Measurements from ENCODE around the gene CHKB.
A peak's percentile ranks its signal among the peaks of the same experiment; 100 is the strongest.

DNA sequence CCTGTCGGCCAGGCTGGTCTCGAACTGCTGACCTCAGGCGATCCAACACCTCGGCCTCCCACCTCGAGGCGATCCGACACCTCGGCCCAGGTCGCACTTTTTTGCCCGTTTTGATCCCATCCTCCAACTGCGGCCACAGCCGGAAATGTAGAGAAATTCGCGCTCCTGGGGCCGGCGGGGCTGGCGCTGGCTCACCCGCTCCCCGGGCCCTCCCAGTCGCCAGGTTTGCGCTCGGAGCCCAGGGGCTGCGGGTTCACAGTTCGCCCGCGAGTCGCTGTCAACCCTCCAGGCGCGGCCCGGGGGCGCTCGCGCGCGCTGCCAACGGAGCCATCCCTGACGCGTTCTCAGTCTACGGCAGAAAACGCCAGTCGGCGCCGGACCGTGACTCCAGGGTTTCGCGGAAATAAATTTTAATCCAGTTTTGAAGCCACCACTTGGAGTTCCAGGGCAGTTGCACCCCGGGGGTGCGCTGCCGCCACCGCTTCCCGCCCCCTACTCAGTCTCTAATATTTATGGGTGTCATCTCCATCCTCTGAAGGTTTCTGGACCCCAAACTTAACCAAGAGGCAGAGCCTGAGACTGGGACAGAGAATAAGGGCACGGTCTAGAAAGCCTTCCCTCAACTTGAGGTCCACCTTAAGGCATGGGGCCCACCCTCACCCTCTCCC, 38.4 kb downstream of the CHKB start:
- TF ChIP-seq, protein P1, sequence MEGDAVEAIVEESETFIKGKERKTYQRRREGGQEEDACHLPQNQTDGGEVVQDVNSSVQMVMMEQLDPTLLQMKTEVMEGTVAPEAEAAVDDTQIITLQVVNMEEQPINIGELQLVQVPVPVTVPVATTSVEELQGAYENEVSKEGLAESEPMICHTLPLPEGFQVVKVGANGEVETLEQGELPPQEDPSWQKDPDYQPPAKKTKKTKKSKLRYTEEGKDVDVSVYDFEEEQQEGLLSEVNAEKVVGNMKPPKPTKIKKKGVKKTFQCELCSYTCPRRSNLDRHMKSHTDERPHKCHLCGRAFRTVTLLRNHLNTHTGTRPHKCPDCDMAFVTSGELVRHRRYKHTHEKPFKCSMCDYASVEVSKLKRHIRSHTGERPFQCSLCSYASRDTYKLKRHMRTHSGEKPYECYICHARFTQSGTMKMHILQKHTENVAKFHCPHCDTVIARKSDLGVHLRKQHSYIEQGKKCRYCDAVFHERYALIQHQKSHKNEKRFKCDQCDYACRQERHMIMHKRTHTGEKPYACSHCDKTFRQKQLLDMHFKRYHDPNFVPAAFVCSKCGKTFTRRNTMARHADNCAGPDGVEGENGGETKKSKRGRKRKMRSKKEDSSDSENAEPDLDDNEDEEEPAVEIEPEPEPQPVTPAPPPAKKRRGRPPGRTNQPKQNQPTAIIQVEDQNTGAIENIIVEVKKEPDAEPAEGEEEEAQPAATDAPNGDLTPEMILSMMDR (IDR thresholded peaks at IDR 0.05) = peak; percentile 14 to 64 (median 39)
- TF ChIP-seq POLR2A (IDR thresholded peaks at IDR 0.05) = no peak
